GM21381 (cell line): ENCODE results near the gene FLVCR1.

Experiments used
- ATAC-seq: cut with Tn5 transposase; IDR thresholded peaks from one replicate; pipeline ENCODE4 v1.9.1; 2021; ENCODE audit warnings: mild to moderate bottlenecking, moderate library complexity; ENCODE audit not compliant: unreplicated experiment

Gene FLVCR1

DNA sequence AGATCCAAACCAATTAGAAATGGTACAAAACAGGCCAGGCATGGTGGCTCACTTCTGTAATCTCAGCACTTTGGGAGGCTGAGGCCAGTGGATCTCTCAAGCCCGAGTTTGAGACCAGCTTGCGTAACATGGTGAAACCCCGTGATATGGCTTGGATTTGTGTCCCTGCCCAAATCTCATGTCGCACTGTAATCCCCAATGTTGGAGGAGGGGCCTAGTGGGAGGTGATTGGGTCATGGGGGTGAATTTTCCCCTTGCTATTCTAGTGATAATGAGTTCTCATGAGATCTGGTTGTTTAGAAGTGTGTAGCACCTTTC, 85.3 kb downstream of the FLVCR1 start:
- ATAC-seq: no peak

DNA sequence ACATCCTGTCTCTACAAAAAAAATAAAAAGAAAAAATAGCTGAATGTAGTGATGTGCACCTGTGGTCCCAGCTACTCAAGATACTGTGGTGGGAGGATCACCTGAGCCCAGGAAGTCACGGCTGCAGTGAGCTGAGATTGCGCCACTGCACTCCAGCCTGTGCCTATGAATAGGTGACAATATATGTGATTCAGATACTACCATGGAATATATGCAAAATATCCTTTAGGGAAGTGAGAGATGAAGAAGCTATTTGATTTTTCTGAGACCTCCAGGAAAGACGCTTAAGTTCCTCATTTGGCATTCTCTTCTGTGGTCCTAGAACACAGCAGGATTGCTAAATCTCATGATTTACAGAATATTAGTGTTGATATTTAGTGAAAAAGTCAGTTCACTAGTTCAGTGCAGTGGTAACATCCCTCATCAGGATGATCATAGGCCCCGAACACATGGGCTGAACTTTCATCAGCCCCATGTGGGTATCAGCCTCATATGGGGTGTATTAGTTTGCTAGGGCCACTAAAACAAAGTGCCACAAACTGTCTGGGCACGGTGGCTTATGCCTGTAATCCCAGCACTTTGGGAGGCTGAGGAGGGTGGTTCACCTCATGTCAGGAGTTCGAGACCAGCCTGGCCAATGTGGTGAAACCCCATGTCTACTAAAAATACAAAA, 86.3 kb downstream of the FLVCR1 start:
- no peak for ATAC-seq

GRCh38 chr1:212945056-212945455, 87.0 kb downstream of the FLVCR1 start:
- no peak for ATAC-seq

- no peak for ATAC-seq
These were observed 87.5 kb downstream of the FLVCR1 start for GRCh38 chr1:212945463-212946160.

- ATAC-seq: no peak
These were observed 88.8 kb downstream of the FLVCR1 start for GRCh38 chr1:212946872-212947271.
